AG04449 (cell line): ENCODE data around the gene RBM23.

Experiments
- CTCF ChIA-PET: fragments of 350-600 bp; formaldehyde crosslinking; extraction: SDS; loops from one replicate; lab custom pipeline; 2021; ENCODE audit warnings: antibody characterized with exemption; lab: Yijun Ruan, JAX
- POLR2A ChIA-PET: fragments of 400-600, 350-600 bp; formaldehyde crosslinking; extraction: SDS; loops from one replicate; lab custom pipeline; 2020; ENCODE audit warnings: antibody characterized with exemption, inconsistent platforms; lab: Yijun Ruan, JAX
- DNase-seq: peaks from one replicate; pipeline ENCODE4 v3.0.0-alpha.2; 2010; ENCODE audit warnings: low read depth, low spot score
- H3K4me3 ChIP-seq: 2 replicates; pipeline ENCODE4 v1.5.1; 2011; ENCODE audit warnings: low read depth, mild to moderate bottlenecking, control low read depth, low read length
- TF ChIP-seq, protein P1 (sequence below): IDR thresholded peaks from one replicate; pipeline ENCODE4 v1.5.1; 2011; ENCODE audit warnings: mild to moderate bottlenecking, moderate library complexity, low read length, control low read depth, inconsistent platforms; ENCODE audit not compliant: insufficient read depth; ENCODE audit errors: missing control alignments

RBM23 gene

DNA sequence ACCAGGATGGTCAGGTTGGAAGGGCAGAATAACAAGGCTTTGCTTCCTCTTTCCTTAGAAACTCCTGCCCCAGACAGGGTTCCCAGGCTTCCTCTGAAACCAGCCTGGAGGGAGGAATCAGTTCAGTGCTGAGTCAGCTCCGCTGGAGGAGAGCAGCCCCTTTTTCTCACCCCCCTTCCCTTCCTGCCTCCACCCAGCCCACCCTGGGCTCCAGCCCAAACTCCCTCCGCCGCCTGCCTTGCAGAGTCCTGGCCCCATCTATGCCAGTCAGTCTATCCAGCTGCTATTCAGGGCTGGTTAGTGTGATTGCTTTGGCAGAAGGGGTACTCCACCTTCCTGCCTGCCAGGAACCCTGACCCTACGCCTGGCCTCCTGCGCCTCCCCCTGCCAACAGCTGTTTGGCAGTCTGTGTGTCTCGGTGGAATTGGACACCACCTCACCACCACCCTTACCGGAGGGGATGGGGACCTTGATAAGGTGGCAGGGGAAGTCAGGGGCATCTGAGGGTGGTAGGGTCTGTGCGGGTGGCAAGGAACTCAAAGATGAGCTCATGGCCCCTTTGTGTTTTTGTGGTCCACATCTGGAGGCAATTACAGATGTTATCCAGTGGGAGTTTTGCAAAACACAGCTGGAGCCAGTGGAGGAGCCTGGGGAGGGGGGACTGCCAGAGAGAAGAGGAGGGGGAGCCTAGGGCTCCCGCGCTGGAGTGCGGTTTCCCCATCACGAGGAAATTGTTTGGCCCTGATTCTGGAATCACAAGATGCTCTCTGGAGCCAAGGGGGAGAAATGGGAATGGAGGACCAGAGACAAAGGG is 70.4 kb downstream of the RBM23 start:
- no peak for DNase-seq
- POLR2A ChIA-PET, result interaction anchor here (0.6 to 7.3 kb wide), 5 partner anchors 11 to 296 kb away, joined by 3 to 158 read pairs (median 4); partner anchors contain the start of genes MMP14 and PRMT5
- peak overlapping the region; percentile 12; the same call in 1 of the 2 replicates for H3K4me3 ChIP-seq
- TF ChIP-seq, protein P1, sequence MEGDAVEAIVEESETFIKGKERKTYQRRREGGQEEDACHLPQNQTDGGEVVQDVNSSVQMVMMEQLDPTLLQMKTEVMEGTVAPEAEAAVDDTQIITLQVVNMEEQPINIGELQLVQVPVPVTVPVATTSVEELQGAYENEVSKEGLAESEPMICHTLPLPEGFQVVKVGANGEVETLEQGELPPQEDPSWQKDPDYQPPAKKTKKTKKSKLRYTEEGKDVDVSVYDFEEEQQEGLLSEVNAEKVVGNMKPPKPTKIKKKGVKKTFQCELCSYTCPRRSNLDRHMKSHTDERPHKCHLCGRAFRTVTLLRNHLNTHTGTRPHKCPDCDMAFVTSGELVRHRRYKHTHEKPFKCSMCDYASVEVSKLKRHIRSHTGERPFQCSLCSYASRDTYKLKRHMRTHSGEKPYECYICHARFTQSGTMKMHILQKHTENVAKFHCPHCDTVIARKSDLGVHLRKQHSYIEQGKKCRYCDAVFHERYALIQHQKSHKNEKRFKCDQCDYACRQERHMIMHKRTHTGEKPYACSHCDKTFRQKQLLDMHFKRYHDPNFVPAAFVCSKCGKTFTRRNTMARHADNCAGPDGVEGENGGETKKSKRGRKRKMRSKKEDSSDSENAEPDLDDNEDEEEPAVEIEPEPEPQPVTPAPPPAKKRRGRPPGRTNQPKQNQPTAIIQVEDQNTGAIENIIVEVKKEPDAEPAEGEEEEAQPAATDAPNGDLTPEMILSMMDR, result no peak
- CTCF ChIA-PET, result interaction anchor here (0.7 to 10.9 kb wide), 13 partner anchors 10 to 460 kb away, joined by 3 to 272 read pairs (median 4); partner anchors contain the start of genes LRP10, MMP14 and SLC7A7

DNA sequence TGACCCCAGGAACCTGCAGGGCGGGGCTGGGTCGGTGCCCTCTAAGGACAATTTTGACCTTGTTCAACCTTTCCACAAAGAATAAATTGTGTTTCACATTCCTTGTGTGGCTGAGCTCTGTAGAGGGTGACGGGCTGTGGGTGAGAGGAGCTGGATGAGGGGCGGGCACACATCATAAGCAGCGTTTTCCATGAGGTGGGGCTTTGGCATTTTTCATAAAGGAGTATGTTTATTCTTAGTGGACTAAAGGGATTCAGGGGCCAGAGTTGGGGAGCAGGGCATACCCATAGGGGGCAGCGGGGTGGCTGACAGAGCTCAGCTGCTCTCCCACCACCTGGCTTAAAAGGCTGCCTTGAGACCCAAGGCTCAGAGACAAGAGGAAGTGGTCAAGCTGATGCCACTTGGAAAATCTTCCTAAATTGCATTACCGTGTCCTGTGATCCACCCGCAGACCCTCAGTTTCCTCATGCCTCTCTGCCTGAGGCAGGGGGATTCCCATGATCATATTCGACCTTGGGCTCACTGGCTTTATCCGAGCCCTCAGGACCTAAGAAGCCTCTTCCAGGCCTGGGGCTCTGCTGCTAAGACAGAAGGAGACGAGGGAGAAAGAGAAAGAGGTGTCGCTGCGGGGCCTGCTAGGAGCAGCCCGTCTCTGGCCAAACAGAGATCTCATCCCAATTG is 71.1 kb downstream of the RBM23 start:
- no peak overlapping the region for H3K4me3 ChIP-seq
- ChIA-PET POLR2A (interaction anchor here (1.4 to 7.3 kb wide), 3 partner anchors 10 to 82 kb away, joined by 4 to 158 read pairs (median 5); partner anchors contain the start of genes MMP14 and PRMT5), CTCF (interaction anchor here (1.1 to 10.9 kb wide), 7 partner anchors 10 to 460 kb away, joined by 3 to 272 read pairs (median 6); partner anchors contain the start of genes MMP14 and SLC7A7)
- no peak for DNase-seq
- TF ChIP-seq, protein P1, result no peak

DNA sequence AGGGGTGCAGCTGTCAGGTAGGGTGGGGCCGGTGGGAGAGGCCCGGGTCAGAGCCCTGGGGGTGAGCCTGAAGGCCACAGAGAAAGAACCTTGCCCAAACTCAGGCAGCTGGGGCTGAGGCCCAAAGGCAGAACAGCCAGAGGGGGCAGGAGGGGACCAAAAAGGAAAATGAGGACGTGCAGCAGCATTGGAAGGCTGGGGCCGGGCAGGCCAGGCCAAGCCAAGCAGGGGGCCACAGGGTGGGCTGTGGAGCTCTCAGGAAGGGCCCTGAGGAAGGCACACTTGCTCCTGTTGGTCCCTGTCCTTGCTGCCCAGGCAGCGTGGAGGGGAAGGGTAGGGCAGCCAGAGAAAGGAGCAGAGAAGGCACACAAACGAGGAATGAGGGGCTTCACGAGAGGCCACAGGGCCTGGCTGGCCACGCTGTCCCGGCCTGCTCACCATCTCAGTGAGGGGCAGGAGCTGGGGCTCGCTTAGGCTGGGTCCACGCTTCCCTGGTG is 72.1 kb downstream of the RBM23 start:
- TF ChIP-seq, protein P1, result no peak
- ChIA-PET POLR2A (interaction anchor here (7.3 kb wide), 1 partner anchor 10 kb away, joined by 158 read pairs; the partner anchor contains the start of gene MMP14), CTCF (interaction anchor here (1.0 to 10.9 kb wide), 5 partner anchors 8 to 292 kb away, joined by 3 to 272 read pairs (median 6); partner anchors contain the start of gene MMP14)
- no peak for DNase-seq
- H3K4me3 ChIP-seq, result no peak overlapping the region

DNA sequence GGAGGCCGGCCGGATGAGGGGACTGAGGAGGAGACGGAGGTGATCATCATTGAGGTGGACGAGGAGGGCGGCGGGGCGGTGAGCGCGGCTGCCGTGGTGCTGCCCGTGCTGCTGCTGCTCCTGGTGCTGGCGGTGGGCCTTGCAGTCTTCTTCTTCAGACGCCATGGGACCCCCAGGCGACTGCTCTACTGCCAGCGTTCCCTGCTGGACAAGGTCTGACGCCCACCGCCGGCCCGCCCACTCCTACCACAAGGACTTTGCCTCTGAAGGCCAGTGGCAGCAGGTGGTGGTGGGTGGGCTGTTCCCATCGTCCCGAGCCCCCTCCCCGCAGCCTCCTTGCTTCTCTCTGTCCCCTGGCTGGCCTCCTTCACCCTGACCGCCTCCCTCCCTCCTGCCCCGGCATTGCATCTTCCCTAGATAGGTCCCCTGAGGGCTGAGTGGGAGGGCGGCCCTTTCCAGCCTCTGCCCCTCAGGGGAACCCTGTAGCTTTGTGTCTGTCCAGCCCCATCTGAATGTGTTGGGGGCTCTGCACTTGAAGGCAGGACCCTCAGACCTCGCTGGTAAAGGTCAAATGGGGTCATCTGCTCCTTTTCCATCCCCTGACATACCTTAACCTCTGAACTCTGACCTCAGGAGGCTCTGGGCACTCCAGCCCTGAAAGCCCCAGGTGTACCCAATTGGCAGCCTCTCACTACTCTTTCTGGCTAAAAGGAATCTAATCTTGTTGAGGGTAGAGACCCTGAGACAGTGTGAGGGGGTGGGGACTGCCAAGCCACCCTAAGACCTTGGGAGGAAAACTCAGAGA is 72.9 kb downstream of the RBM23 start:
- ChIA-PET CTCF (interaction anchor here (1.0 to 10.9 kb wide), 7 partner anchors 8 to 291 kb away, joined by 3 to 272 read pairs (median 6); partner anchors contain the start of gene MMP14), POLR2A (interaction anchor here (7.3 kb wide), 1 partner anchor 9 kb away, joined by 158 read pairs; the partner anchor contains the start of gene MMP14)
- H3K4me3 ChIP-seq, result no peak overlapping the region
- DNase-seq, result no peak
- TF ChIP-seq, protein P1, result no peak

DNA sequence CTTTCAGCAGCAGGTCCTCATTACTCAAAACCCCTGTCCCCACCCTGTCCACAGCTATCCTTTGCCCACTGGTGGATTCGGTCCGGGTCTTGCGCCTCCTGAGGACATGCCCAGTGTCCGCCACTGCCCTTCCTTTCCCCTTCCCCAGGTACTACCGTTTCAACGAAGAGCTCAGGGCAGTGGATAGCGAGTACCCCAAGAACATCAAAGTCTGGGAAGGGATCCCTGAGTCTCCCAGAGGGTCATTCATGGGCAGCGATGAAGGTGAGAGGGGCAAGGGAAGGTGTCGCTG is 73.9 kb downstream of the RBM23 start:
- TF ChIP-seq, protein P1, result no peak
- H3K4me3 ChIP-seq, result no peak overlapping the region
- CTCF ChIA-PET, result interaction anchor here (1.2 to 10.9 kb wide), 7 partner anchors 7 to 284 kb away, joined by 4 to 272 read pairs (median 6); partner anchors contain the start of gene MMP14
- DNase-seq, result no peak
- POLR2A ChIA-PET, result no interaction called here
